ENCODE results near the gene CHAC1.

DNA sequence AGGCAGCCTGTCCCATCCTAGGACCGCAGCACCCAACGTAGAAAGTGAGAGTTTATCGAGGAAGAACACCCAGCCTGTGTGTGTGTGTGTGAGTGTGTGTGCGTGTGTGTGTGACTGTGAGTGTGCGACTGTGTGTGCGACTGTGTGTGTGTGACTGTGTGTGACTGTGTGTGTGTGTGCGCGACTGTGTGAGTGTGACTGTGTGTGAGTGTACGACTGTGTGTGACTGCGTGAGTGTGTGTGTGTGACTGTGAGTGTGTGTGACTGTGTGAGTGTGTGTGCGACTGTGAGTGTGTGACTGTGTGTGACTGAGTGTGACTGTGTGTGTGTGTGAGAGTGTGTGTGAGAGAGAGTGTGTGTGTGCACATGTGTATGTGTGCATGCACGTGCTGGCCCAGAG, 39.3 kb upstream of the CHAC1 start:
- TF ChIP-seq CTCF (IDR thresholded peaks at IDR 0.05) (no peak), POLR2A (IDR thresholded peaks at IDR 0.05) (no peak)

Measured in right lobe of liver (tissue), 4 donors.